OCI-LY1 (cell line): ENCODE results near the gene PIGW.

Experiments
- H2AFZ ChIP-seq: fragments of 200-600 bp; sonication (generic), shearing (Covaris generic); 2 replicates; pipeline ENCODE4 v1.6.0; 2014; ENCODE audit warnings: antibody characterized with exemption, mild to moderate bottlenecking, low read length
- H3F3A ChIP-seq: fragments of 200-600 bp; sonication (generic), shearing (Covaris generic); 2 replicates; pipeline ENCODE4 v1.6.0; 2014; ENCODE audit warnings: mild to moderate bottlenecking, antibody characterized with exemption, low read length, moderate library complexity; ENCODE audit not compliant: insufficient read depth
- H3K27ac ChIP-seq: fragments of 200-600 bp; sonication (generic); 2 replicates; pipeline ENCODE4 v1.5.1; 2014; ENCODE audit warnings: low read length, mixed run types, mild to moderate bottlenecking, low read depth; ENCODE audit not compliant: poor library complexity, severe bottlenecking
- H3K27me3 ChIP-seq: fragments of 200-600 bp; sonication (generic); 2 replicates; pipeline ENCODE4 v1.6.0; 2014; ENCODE audit warnings: antibody characterized with exemption, mild to moderate bottlenecking, low read length, moderate library complexity; ENCODE audit not compliant: insufficient read depth
- H3K36me3 ChIP-seq: fragments of 200-600 bp; sonication (generic); 2 replicates; pipeline ENCODE4 v1.6.1; 2014; ENCODE audit warnings: mild to moderate bottlenecking, antibody characterized with exemption, low read length, moderate library complexity, mixed read lengths; ENCODE audit not compliant: insufficient read depth
- H3K4me1 ChIP-seq: fragments of 200-600 bp; sonication (generic); 2 replicates; pipeline ENCODE4 v1.5.1; 2014; ENCODE audit warnings: mild to moderate bottlenecking, low read length, moderate library complexity; ENCODE audit not compliant: insufficient read depth, severe bottlenecking
- H3K4me2 ChIP-seq: fragments of 200-600 bp; sonication (generic), shearing (Covaris generic); 2 replicates; pipeline ENCODE4 v1.6.1; 2014; ENCODE audit warnings: low read length
- H3K4me3 ChIP-seq: fragments of 200-600 bp; sonication (generic); 2 replicates; pipeline ENCODE4 v1.5.1; 2014; ENCODE audit warnings: low read length, low read depth, mild to moderate bottlenecking, mixed read lengths; ENCODE audit not compliant: poor library complexity, severe bottlenecking
- H3K79me2 ChIP-seq: fragments of 200-600 bp; shearing (Covaris generic); 2 replicates; pipeline ENCODE4 v1.6.1; 2016; ENCODE audit warnings: mixed run types, low read length, mixed read lengths; ENCODE audit not compliant: insufficient read depth
- H3K9ac ChIP-seq: fragments of 200-600 bp; sonication (generic), shearing (Covaris generic); 2 replicates; pipeline ENCODE4 v1.6.1; 2014; ENCODE audit warnings: mild to moderate bottlenecking, low read length, mixed read lengths
- H3K9me2 ChIP-seq: fragments of 200-600 bp; sonication (generic), shearing (Covaris generic); 2 replicates; pipeline ENCODE4 v1.6.1; 2014; ENCODE audit warnings: low read depth, mild to moderate bottlenecking, low read length, mixed read lengths
- H3K9me3 ChIP-seq: fragments of 200-600 bp; shearing (Covaris generic); 2 replicates; pipeline ENCODE4 v1.6.1; 2014; ENCODE audit warnings: low read length, mixed read lengths
- H4K20me1 ChIP-seq: fragments of 200-600 bp; sonication (generic), shearing (Covaris generic); 2 replicates; pipeline ENCODE4 v1.6.0; 2016; ENCODE audit warnings: mild to moderate bottlenecking, low read length; ENCODE audit not compliant: insufficient read depth
- CTCF ChIP-seq: fragments of 200-600 bp; sonication (generic), shearing (Covaris generic); IDR thresholded peaks from 2 replicates; pipeline ENCODE4 v1.5.1; 2017; ENCODE audit warnings: mild to moderate bottlenecking, antibody characterized with exemption, low read length, moderate library complexity, mixed read lengths
- EZH2 ChIP-seq: fragments of 200-600 bp; sonication (generic), shearing (Covaris generic); IDR thresholded peaks from 2 replicates; pipeline ENCODE4 v1.8.0; 2017; ENCODE audit warnings: borderline replicate concordance, mixed run types, mild to moderate bottlenecking, antibody characterized with exemption, low read length, moderate library complexity, mixed read lengths

Gene PIGW, protein sequence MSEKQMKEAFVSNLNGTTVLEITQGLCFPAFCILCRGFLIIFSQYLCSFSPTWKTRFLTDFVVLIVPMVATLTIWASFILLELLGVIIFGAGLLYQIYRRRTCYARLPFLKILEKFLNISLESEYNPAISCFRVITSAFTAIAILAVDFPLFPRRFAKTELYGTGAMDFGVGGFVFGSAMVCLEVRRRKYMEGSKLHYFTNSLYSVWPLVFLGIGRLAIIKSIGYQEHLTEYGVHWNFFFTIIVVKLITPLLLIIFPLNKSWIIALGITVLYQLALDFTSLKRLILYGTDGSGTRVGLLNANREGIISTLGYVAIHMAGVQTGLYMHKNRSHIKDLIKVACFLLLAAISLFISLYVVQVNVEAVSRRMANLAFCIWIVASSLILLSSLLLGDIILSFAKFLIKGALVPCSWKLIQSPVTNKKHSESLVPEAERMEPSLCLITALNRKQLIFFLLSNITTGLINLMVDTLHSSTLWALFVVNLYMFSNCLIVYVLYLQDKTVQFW

GRCh38 chr17:36534840-36535668 is at the start of gene PIGW, which contains the start of gene MYO19:
PIGW (plus strand) TSS chr17:36534987; CDS start chr17:36537102, 2,115 bp downstream.
MYO19 (minus strand) TSS chr17:36534868; CDS start chr17:36532538, 2,330 bp downstream.
- H3K36me3 ChIP-seq: peaks cover 63% of the 10 kb centered on the region
- H3K4me3 ChIP-seq: peak within 1 kb of the TSS; percentile 94
- H3K9ac ChIP-seq: peak within 1 kb of the TSS; percentile 99

GRCh38 chr17:36485027-36485426 is 49.8 kb upstream of the PIGW start:
- Histone ChIP-seq H3F3A (no peaks in the 10 kb centered on the region), H3K9me3 (no peaks in the 10 kb centered on the region), H3K4me3 (no peak overlapping the region), H4K20me1 (no peaks in the 10 kb centered on the region), H3K79me2 (peaks cover 17% of the 10 kb centered on the region), H3K4me2 (0 out of 2 replicates have a peak overlapping the region, but pooled peaks have one; percentile 91), H3K36me3 (peaks cover 15% of the 10 kb centered on the region), H3K9ac (no peak overlapping the region; the same call in 1 of the 2 replicates), H3K4me1 (peaks cover 25% of the 10 kb centered on the region), H3K9me2 (no peaks in the 10 kb centered on the region), H3K27me3 (no peaks in the 10 kb centered on the region), H3K27ac (no peak overlapping the region), H2AFZ (no peak overlapping the region)
- TF ChIP-seq CTCF (no peak), EZH2 (no peak)

More at GRCh38 chr17:36534840-36535668, at the start of gene PIGW, which contains the start of gene MYO19:
- Histone ChIP-seq H3K27ac (peak within 1 kb of the TSS; percentile 85), H3F3A (no peaks in the 10 kb centered on the region), H3K9me2 (no peaks in the 10 kb centered on the region), H3K79me2 (peaks cover 5% of the 10 kb centered on the region; the same call in 1 of the 2 replicates), H3K4me1 (peaks cover 18% of the 10 kb centered on the region), H2AFZ (no peak within 1 kb of the TSS), H3K4me2 (peak within 1 kb of the TSS; percentile 83), H3K27me3 (no peaks in the 10 kb centered on the region), H4K20me1 (no peaks in the 10 kb centered on the region), H3K9me3 (no peaks in the 10 kb centered on the region)
- TF ChIP-seq CTCF (no peak), EZH2 (no peak)

GRCh38 chr17:36485805-36486203 is 49.0 kb upstream of the PIGW start:
- Histone ChIP-seq H3K4me2 (peak overlapping the region; percentile 91), H3K9me3 (no peaks in the 10 kb centered on the region), H3K36me3 (peaks cover 23% of the 10 kb centered on the region), H3K4me3 (peak overlapping the region; percentile 88), H3F3A (no peaks in the 10 kb centered on the region), H3K79me2 (peaks cover 25% of the 10 kb centered on the region), H3K27ac (peak overlapping the region; percentile 22), H4K20me1 (no peaks in the 10 kb centered on the region), H3K9ac (peak overlapping the region; percentile 86), H3K27me3 (no peaks in the 10 kb centered on the region), H3K9me2 (no peaks in the 10 kb centered on the region), H3K4me1 (peaks cover 25% of the 10 kb centered on the region), H2AFZ (0 out of 2 replicates have a peak overlapping the region, but pooled peaks have one; percentile 63)
- TF ChIP-seq CTCF (no peak), EZH2 (no peak)
